NCI-H510A (cell line): ENCODE data around the gene GCNT2.
A peak's percentile ranks its signal among the peaks of the same experiment; 100 is the strongest.
"Not testable (repeated sequence)": the region's sequence is repeated elsewhere in the genome, so short reads cannot be mapped to it uniquely, and the experiment has no call there.

Source experiments
- DNase-seq: peaks from one replicate; lab custom pipeline; 2025; lab: John Stamatoyannopoulos, UW

Gene GCNT2

GRCh38 chr6:10547809-10548208, 26.7 kb downstream of the GCNT2 start:
- no peak for DNase-seq

- DNase-seq = no peak
These were observed 29.6 kb downstream of the GCNT2 start for GRCh38 chr6:10550764-10551163.

GRCh38 chr6:10552270-10552810, 31.2 kb downstream of the GCNT2 start:
- no peak for DNase-seq

- DNase-seq = no peak
These were observed 32.7 kb downstream of the GCNT2 start for GRCh38 chr6:10553871-10554270.

- DNase-seq = no peak
These were observed 33.7 kb downstream of the GCNT2 start for GRCh38 chr6:10554826-10555225.

- DNase-seq = peak; percentile 20
These were observed 34.6 kb downstream of the GCNT2 start for GRCh38 chr6:10555625-10556309.

- no peak for DNase-seq
These were observed 35.4 kb downstream of the GCNT2 start for GRCh38 chr6:10556589-10556988.

- DNase-seq = no peak
These were observed 35.8 kb downstream of the GCNT2 start for GRCh38 chr6:10556992-10557391.

GRCh38 chr6:10557913-10558312, 36.8 kb downstream of the GCNT2 start:
- DNase-seq = no peak

GRCh38 chr6:10558565-10558964, 37.4 kb downstream of the GCNT2 start:
- DNase-seq = no peak

GRCh38 chr6:10559522-10560152, 38.5 kb downstream of the GCNT2 start:
- no peak for DNase-seq

- DNase-seq = no peak
These were observed 40.6 kb downstream of the GCNT2 start for GRCh38 chr6:10561611-10562199.

- DNase-seq = no peak
These were observed 44.0 kb downstream of the GCNT2 start for GRCh38 chr6:10564975-10565673.

- no peak for DNase-seq
These were observed 44.8 kb downstream of the GCNT2 start for GRCh38 chr6:10565913-10566312.

- no peak for DNase-seq
These were observed 46.3 kb downstream of the GCNT2 start for GRCh38 chr6:10567256-10568026.

- no peak for DNase-seq
These were observed 48.4 kb downstream of the GCNT2 start for GRCh38 chr6:10569392-10570127.

GRCh38 chr6:10575519-10575918, 54.4 kb downstream of the GCNT2 start:
- DNase-seq = not testable (repeated sequence)

- no peak for DNase-seq
These were observed 55.1 kb downstream of the GCNT2 start for GRCh38 chr6:10576226-10576625.

GRCh38 chr6:10577112-10577511, 56.0 kb downstream of the GCNT2 start:
- no peak for DNase-seq

- DNase-seq = no peak
These were observed 57.6 kb downstream of the GCNT2 start for GRCh38 chr6:10578723-10579122.

- DNase-seq = no peak
These were observed 58.7 kb downstream of the GCNT2 start for GRCh38 chr6:10579803-10580202.
